DOHH2 (cell line): ENCODE results near the gene EPAS1.

Experiments used
- CTCF ChIP-seq: fragments of 200-600 bp; sonication (generic); IDR thresholded peaks from one replicate; pipeline ENCODE4 v1.5.1; 2014; ENCODE audit warnings: antibody characterized with exemption, mild to moderate bottlenecking, low read depth, low read length; ENCODE audit not compliant: poor library complexity, severe bottlenecking
- EZH2phosphoT487 ChIP-seq: fragments of 200-600 bp; sonication (generic); IDR thresholded peaks from 2 replicates; pipeline ENCODE4 v1.6.1; 2017; ENCODE audit warnings: borderline replicate concordance, mild to moderate bottlenecking, antibody characterized with exemption, low read length, moderate library complexity, mixed read lengths

- TF ChIP-seq CTCF (no peak), EZH2phosphoT487 (no peak)
Observed at GRCh38 chr2:46413111-46413510, 115.9 kb downstream of the EPAS1 start.
